Measurements from ENCODE around the gene PHF12.

Gene PHF12

GRCh38 chr17:28861393-28862203, 89.7 kb downstream of the PHF12 start:
- no peaks in the 10 kb centered on the region for H3F3A ChIP-seq (ENCODE audit: insufficient read depth, low read length)
- H3K4me3 ChIP-seq (ENCODE audit: low read depth, low read length, poor library complexity, severe bottlenecking): no peak overlapping the region
- H3K36me3 ChIP-seq (ENCODE audit: insufficient read depth, low read length): peaks cover 24% of the 10 kb centered on the region
- no peak overlapping the region for H3K4me2 ChIP-seq (ENCODE audit: low read length)
- no peaks in the 10 kb centered on the region for H4K20me1 ChIP-seq (ENCODE audit: insufficient read depth, low read length)
- no peak overlapping the region for H3K9ac ChIP-seq (ENCODE audit: low read length)
- no peak overlapping the region for H3K27ac ChIP-seq (ENCODE audit: low read depth, low read length, poor library complexity, severe bottlenecking)
- no peaks in the 10 kb centered on the region for H3K79me2 ChIP-seq (ENCODE audit: insufficient read depth, low read length)
- no peaks in the 10 kb centered on the region for H3K9me2 ChIP-seq (ENCODE audit: low read depth, low read length)
- no peak overlapping the region for H2AFZ ChIP-seq (ENCODE audit: low read length)
- H3K9me3 ChIP-seq (ENCODE audit: low read length): no peaks in the 10 kb centered on the region
- H3K27me3 ChIP-seq (ENCODE audit: insufficient read depth, low read length): no peaks in the 10 kb centered on the region
- H3K4me1 ChIP-seq (ENCODE audit: insufficient read depth, low read length, severe bottlenecking): peaks cover 16% of the 10 kb centered on the region
- no peak for TF ChIP-seq EZH2 (IDR thresholded peaks at IDR 0.05; ENCODE audit: borderline replicate concordance, low read length)
- TF ChIP-seq, protein P1, sequence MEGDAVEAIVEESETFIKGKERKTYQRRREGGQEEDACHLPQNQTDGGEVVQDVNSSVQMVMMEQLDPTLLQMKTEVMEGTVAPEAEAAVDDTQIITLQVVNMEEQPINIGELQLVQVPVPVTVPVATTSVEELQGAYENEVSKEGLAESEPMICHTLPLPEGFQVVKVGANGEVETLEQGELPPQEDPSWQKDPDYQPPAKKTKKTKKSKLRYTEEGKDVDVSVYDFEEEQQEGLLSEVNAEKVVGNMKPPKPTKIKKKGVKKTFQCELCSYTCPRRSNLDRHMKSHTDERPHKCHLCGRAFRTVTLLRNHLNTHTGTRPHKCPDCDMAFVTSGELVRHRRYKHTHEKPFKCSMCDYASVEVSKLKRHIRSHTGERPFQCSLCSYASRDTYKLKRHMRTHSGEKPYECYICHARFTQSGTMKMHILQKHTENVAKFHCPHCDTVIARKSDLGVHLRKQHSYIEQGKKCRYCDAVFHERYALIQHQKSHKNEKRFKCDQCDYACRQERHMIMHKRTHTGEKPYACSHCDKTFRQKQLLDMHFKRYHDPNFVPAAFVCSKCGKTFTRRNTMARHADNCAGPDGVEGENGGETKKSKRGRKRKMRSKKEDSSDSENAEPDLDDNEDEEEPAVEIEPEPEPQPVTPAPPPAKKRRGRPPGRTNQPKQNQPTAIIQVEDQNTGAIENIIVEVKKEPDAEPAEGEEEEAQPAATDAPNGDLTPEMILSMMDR (IDR thresholded peaks at IDR 0.05; ENCODE audit: low read length): no peak

DNA sequence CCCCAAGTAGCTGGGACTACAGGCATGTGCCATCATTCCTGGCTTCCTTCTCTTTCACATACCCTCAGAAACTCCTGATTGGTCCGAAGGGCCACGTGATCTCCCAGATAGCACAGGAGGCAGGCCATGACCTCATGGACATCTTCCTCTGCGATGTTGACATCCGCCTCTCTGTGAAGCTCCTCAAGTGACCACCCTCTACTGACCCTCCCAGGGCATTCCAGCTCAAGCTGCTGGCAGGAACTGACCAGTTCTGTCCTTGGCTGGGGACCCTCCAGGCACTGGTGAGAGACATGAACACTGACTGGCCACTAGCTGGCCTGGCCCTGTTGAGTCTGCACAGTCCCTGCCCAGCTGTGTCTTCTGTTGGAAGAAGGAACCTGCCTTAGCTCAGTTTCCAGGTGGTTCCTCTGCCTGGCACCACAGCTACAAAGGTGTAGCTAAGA, 90.9 kb downstream of the PHF12 start:
- H3K27me3 ChIP-seq (ENCODE audit: insufficient read depth, low read length): no peaks in the 10 kb centered on the region
- H3K9me3 ChIP-seq (ENCODE audit: low read length): no peaks in the 10 kb centered on the region
- H3K9ac ChIP-seq (ENCODE audit: low read length): no peak overlapping the region
- H3K4me3 ChIP-seq (ENCODE audit: low read depth, low read length, poor library complexity, severe bottlenecking): no peak overlapping the region
- no peaks in the 10 kb centered on the region for H3F3A ChIP-seq (ENCODE audit: insufficient read depth, low read length)
- H3K4me2 ChIP-seq (ENCODE audit: low read length): no peak overlapping the region
- TF ChIP-seq, protein P1 (IDR thresholded peaks at IDR 0.05; ENCODE audit: low read length): no peak
- no peak for TF ChIP-seq EZH2 (IDR thresholded peaks at IDR 0.05; ENCODE audit: borderline replicate concordance, low read length)
- H4K20me1 ChIP-seq (ENCODE audit: insufficient read depth, low read length): no peaks in the 10 kb centered on the region
- no peaks in the 10 kb centered on the region for H3K9me2 ChIP-seq (ENCODE audit: low read depth, low read length)
- peaks cover 9% of the 10 kb centered on the region for H3K4me1 ChIP-seq (ENCODE audit: insufficient read depth, low read length, severe bottlenecking)
- no peak overlapping the region for H2AFZ ChIP-seq (ENCODE audit: low read length)
- peaks cover 29% of the 10 kb centered on the region for H3K36me3 ChIP-seq (ENCODE audit: insufficient read depth, low read length)
- no peaks in the 10 kb centered on the region; the same call in 1 of the 2 replicates for H3K79me2 ChIP-seq (ENCODE audit: insufficient read depth, low read length)
- no peak overlapping the region for H3K27ac ChIP-seq (ENCODE audit: low read depth, low read length, poor library complexity, severe bottlenecking)

DNA sequence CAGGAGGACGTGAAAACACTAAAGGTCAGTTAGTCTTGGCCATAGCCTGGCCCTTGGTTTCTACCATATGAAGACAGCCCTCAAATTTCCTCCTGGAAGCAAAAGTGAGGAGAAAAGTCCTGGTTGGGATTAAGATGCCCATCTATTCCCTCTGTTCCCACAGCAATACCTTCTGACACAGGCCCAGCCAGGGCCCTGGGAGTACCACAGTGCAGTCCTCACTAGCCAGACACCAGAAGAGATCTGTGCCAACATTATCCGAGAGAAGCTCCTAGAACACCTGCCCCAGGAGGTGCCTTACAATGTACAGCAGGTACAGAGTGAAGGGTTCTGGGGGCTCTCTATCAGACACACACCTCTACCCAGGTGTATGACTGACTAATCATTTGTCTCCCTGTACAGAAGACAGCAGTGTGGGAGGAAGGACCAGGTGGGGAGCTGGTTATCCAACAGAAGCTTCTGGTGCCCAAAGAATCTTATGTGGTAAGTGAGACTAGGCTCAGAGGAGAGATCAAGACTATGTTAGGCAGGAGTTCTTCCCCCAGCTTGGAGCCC, 92.4 kb downstream of the PHF12 start:
- no peaks in the 10 kb centered on the region for H3F3A ChIP-seq (ENCODE audit: insufficient read depth, low read length)
- H3K27ac ChIP-seq (ENCODE audit: low read depth, low read length, poor library complexity, severe bottlenecking): no peak overlapping the region
- H4K20me1 ChIP-seq (ENCODE audit: insufficient read depth, low read length): no peaks in the 10 kb centered on the region
- H3K27me3 ChIP-seq (ENCODE audit: insufficient read depth, low read length): no peaks in the 10 kb centered on the region
- no peak for TF ChIP-seq EZH2 (IDR thresholded peaks at IDR 0.05; ENCODE audit: borderline replicate concordance, low read length)
- TF ChIP-seq, protein P1 (IDR thresholded peaks at IDR 0.05; ENCODE audit: low read length): no peak
- H3K9me2 ChIP-seq (ENCODE audit: low read depth, low read length): no peaks in the 10 kb centered on the region
- no peaks in the 10 kb centered on the region; the same call in 1 of the 2 replicates for H3K79me2 ChIP-seq (ENCODE audit: insufficient read depth, low read length)
- peaks cover 29% of the 10 kb centered on the region for H3K36me3 ChIP-seq (ENCODE audit: insufficient read depth, low read length)
- no peak overlapping the region for H2AFZ ChIP-seq (ENCODE audit: low read length)
- H3K9ac ChIP-seq (ENCODE audit: low read length): no peak overlapping the region
- H3K4me3 ChIP-seq (ENCODE audit: low read depth, low read length, poor library complexity, severe bottlenecking): no peak overlapping the region
- no peaks in the 10 kb centered on the region for H3K9me3 ChIP-seq (ENCODE audit: low read length)
- no peak overlapping the region for H3K4me2 ChIP-seq (ENCODE audit: low read length)
- H3K4me1 ChIP-seq (ENCODE audit: insufficient read depth, low read length, severe bottlenecking): peaks cover 14% of the 10 kb centered on the region
